Cerebellar cortex (tissue), 1 donor: Measurements from ENCODE around the gene SLITRK1.

Experiments
- DNase-seq: peaks from one replicate; pipeline ENCODE4 v3.0.0-alpha.2; 2015; ENCODE audit warnings: low spot score

The SLITRK1 gene, protein sequence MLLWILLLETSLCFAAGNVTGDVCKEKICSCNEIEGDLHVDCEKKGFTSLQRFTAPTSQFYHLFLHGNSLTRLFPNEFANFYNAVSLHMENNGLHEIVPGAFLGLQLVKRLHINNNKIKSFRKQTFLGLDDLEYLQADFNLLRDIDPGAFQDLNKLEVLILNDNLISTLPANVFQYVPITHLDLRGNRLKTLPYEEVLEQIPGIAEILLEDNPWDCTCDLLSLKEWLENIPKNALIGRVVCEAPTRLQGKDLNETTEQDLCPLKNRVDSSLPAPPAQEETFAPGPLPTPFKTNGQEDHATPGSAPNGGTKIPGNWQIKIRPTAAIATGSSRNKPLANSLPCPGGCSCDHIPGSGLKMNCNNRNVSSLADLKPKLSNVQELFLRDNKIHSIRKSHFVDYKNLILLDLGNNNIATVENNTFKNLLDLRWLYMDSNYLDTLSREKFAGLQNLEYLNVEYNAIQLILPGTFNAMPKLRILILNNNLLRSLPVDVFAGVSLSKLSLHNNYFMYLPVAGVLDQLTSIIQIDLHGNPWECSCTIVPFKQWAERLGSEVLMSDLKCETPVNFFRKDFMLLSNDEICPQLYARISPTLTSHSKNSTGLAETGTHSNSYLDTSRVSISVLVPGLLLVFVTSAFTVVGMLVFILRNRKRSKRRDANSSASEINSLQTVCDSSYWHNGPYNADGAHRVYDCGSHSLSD

DNA sequence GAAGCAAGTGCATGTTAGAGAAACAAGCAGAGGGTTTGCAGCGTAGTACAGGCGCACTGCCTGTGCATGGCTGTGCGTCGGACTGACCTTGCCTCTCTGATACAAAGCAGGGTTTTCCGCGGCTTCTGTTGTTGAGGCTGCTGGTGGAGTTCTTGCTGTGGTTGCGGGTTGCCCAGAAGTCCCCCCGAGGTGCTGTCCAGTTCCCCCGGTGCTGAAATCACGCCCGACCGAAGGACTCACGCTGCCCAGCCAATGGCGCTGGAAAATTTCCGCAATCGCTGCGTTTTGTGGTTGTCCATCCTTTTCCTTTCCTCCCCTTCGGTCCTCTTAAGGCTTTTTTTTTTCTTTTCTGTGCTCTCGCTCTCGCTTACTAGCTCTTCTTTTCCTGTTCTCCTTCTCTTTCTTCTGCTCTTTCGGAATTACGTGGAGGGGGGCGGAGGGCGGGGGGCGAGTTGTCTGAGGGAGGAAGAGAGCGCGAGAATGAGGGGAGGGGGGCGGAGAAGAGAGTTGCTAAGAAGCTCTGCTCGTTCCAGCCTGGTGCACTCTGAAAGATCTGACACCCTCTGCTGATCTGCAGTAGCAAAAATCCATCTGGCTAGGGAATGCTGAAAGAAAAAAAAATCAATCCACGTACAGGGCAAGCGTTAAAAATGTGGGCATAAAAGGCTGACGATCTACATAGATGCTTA is at the start of gene SLITRK1:
SLITRK1 (minus strand) TSS at position 558 of the 689 bp plus-strand sequence. CDS start 967 bp downstream, outside the sequence.
- DNase-seq, result peak; percentile 37

DNA sequence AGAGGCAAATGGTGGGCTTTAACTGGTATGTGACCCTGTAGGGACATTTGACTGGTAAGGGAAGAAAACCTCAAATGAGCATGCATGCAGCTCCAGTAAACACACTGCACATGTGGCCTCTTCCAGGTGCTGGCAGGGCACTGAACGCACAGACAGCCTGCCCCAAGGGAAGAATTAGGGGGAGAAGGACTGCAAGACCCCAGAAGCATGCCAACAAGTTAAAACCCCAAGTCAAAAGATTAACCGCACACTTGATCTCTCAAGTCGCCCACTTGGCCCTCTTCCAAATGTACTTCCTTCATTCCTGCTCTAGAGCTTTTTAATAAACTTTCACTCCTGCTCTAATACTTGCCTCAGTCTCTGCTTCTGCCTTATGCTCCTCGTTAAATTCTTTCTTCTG is 46.9 kb upstream of the SLITRK1 start:
- DNase-seq, result no peak

DNA sequence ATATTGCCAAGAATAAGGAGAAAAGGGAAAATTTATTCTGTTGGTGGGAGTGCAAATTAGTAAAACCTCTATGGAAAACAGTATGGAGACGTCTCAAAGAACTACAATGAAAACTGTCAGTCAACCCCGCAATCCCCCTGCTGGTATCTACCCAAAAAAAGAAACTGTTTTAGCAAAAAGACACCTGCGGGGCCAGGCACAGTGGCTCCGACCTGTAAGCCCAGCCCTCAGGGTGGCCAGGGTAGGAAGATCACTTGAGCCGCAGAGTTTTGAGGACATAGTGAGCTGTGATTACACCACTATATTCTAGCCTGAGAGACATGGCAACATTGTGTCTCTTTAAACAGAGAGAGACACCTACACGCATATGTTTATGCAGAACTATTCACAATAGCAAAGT is 37.5 kb upstream of the SLITRK1 start:
- no peak for DNase-seq

DNA sequence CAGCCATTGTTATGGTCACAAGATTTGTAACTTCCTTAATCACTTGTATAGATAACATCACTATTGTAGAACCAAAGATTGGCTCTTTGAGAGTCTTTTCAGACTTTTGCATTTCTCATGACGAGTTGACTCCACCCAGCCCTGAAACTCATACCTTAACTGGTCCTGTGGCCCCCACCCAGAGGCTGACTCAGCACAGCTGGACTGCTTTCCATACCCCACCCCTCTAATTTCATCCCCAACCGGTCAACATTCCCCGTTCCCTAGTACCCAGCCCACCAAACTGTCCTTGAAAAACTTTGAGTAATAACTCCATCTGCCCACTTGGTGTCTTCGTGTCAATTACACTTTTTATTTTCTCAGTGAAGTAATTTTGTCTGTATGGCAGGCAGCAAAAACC is 32.1 kb upstream of the SLITRK1 start:
- DNase-seq, result no peak

DNA sequence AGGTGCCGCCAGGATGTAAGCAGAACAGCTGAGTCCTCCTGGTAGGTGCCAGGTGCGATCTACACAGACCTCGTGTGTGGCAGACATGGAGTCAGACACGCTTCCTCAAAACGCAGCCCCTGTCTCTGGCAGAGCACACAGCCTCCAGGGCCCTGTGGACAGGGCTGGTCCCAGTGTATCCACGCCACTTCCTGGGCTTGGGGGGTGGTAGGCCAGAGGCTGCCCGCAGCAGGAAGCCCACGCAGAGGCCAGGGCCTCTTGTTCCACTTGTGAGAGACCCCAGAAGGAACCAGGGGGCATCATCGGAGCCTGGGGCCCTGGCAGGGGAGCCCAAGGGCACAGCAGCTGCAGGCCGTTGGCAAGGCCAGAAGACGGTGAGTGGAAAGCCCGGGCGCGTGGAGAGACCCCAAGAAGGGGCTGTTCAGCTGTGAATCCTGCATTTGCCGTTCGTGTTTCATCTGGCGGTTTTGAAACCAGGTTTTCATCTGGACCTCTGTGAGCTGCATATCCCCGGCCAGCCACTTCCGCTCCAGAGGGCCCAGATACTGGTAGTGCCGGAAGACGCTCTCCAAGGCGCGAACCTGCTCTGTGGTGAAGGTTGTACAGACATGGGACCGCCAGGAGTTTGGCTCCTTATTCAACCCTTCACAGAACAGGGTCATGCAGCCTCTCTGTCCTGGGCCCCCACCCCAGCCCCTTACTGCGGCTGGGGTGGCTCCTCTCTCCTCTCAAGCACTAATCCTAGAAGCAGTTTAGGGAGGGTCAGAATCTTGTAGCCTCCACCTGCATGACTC is 25.1 kb upstream of the SLITRK1 start:
- no peak for DNase-seq

DNA sequence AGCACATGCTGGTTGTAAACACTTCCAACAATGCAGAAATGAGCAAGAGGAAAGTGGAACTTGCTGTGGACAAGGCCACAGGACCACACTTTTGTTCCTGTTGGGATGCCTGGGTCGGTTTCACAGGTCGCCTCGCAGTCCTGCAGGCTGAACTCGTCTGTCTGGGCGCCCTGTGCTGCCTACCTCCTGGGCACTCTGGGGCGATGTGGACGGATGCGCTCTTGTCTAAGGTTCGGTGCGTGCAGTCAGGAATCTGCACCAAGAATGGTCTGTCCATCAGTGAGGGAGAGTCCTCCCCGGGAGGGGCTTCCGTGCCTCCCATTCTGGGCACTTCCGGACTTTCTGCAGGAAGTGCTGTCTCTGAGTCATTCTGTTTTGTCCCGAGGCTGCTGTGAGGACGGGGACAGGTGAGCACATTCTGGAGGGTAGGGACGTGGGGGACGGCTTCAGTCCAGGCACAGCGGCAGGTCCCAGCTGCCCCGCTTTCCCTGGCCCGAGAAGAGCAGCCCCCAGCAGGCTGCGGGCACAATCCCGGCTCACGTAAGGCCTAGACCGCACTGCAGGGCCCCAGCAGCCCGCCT is 24.1 kb upstream of the SLITRK1 start:
- DNase-seq, result no peak

DNA sequence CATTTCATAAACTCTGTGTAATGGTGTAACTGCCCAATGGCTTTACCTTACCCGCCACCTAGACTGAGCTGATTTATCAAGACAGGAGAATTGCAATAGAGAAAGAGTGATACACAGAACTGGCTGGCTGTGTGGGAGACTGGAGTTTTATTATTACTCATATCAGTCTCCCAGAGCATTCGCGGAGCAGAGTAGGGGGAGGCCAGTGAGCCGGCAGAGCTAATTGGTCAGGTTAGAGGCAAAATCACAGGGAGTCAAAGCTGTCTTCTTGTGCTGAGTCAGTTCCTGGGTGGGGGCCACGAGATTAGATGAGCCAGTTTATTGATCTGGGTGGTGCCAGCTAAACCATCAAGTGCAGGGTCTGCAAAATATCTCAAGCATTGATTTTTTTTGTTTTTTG is 23.4 kb upstream of the SLITRK1 start:
- no peak for DNase-seq

DNA sequence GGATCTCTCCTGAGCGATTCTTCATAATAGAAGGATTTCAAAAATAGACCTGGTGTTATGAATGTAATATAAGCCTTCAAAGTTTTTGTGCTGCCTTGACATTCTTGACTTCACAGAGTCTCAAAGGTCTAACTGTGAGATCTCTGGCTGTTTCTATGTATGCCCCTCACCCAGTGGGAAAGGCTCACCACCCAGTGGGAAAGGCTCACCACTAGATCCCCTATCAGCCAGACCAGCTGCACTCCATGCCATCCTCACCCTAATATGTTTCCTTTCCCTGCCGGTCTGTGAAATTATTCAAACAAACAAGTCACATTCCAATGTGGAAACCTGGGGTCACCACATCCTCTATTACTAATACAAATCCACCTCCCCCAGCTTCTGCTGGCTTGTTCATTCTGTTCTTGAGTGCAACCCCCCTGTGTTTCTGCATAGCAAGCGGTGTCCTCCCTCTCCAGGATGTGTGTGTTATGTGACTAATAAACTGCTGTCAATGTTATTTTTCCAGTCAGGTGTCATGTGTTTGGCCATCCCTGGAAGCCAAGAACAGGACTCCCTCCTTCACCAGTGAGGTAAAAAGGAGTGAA is 13.8 kb upstream of the SLITRK1 start:
- no peak for DNase-seq

DNA sequence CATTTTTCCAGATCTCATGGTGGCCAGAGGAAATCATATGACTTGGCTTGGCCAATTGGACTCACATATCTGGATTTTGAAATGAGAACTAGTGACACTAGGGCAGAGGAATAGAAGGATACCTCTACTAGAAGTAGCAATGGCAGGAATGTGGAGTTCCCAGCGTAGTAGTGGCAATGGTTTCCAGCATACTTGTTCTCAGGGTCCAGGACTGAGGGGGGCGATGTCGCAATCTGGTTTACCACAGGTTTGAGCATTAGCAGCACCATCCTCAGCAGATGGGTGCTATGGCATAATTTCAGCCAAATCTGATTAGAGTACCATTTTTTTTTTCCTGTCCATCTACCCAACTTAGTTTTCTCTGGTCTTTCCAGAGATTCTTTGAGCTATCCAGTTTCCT is 8.1 kb upstream of the SLITRK1 start:
- no peak for DNase-seq

DNA sequence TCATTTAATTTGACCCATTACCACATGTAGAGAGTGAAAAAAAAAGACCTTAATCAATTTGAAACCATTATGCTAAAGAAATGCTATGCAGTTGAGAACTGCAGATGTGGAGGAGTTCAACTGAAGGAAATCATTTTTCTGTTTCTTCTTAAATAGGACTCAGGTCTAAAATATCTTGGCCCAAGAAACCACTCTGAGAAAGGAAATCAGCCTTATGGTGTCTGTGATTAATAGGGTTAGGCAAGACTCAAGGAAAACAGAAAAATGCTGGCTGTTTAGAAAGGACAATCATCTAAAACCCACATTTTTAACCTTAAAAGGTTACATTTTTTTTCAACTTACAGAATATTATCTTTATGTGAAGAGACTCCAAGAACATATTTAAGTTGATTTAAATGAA is 1.9 kb upstream of the SLITRK1 start:
- DNase-seq, result no peak

DNA sequence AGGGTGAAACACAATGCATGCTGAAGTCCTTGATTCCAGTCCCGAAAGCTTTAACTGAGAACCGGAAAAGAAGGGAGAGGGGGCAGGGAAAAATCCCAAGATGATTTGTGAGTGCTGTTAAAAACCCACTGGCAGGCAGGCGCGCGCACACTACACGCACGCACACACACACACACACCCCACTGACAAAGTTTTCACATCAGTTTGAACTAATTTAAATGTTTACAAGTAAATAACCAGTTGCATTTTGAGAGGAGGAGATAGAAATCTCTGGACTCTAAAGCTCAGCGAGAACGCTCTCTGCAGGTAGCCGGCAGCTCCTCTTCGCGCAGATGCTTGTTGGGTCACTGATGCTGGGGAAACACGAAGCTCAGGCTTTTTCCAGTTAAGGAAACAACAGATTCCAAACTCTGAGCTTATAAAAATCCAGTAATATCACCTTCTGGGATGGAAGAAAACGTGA is 818 bp upstream of the SLITRK1 start:
- peak; percentile 19 for DNase-seq

DNA sequence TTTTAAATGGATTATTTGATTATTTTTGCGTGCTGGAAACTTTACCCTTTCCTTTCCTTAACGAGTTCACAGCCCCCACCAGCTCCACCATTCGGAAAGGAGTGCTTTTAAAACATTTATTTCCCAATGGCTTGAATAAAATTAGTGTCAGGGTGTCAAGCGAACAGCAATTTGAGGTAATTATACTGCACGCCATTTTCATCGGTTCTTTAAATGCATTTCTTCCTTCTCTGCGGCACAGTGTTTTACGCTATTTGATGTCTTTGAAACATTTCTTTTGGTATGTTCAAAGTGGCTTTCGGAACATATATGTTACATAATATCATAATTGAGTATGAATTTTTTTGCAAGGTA is 309 bp upstream of the SLITRK1 start:
- DNase-seq, result no peak

DNA sequence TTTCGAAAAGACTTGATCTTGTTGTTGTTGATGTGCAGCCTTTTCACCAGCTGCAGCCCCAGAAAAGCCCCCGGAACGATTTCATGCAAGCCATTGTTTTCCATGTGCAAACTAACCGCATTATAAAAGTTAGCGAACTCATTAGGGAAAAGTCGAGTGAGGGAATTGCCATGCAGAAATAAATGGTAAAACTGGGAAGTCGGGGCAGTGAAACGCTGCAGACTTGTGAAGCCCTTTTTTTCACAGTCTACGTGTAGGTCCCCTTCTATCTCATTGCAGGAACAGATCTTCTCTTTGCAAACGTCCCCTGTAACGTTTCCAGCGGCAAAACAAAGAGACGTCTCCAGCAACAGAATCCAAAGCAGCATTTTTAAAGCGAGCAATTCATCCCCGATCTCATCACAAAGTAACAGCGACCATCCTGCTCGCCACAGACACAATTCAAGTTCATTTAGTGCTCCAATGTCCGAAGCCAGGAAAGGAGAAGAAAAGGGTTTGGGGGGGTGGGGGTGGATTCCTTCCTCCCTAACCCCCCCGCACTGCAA is 1.1 kb downstream of the SLITRK1 start:
- DNase-seq, result no peak

DNA sequence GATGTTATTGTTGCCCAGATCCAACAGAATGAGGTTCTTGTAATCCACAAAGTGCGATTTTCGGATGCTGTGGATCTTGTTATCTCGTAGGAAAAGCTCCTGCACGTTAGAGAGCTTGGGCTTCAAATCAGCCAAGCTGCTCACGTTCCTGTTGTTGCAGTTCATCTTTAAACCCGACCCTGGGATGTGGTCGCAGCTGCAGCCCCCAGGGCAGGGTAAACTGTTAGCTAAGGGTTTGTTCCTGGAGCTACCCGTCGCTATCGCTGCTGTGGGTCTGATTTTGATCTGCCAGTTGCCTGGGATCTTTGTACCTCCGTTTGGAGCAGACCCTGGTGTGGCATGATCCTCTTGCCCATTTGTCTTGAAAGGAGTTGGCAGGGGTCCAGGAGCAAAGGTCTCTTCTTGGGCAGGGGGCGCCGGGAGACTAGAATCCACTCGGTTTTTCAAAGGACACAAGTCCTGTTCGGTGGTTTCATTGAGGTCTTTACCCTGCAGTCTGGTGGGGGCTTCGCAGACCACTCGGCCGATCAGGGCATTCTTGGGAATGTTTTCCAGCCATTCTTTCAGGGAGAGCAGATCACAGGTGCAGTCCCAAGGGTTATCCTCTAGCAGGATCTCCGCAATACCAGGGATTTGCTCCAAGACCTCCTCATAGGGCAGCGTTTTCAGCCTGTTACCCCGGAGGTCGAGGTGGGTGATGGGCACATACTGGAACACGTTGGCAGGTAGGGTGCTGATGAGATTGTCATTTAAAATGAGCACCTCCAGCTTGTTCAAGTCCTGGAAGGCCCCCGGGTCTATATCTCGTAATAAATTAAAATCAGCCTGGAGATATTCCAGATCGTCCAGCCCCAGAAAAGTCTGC is 1.8 kb downstream of the SLITRK1 start:
- no peak for DNase-seq

DNA sequence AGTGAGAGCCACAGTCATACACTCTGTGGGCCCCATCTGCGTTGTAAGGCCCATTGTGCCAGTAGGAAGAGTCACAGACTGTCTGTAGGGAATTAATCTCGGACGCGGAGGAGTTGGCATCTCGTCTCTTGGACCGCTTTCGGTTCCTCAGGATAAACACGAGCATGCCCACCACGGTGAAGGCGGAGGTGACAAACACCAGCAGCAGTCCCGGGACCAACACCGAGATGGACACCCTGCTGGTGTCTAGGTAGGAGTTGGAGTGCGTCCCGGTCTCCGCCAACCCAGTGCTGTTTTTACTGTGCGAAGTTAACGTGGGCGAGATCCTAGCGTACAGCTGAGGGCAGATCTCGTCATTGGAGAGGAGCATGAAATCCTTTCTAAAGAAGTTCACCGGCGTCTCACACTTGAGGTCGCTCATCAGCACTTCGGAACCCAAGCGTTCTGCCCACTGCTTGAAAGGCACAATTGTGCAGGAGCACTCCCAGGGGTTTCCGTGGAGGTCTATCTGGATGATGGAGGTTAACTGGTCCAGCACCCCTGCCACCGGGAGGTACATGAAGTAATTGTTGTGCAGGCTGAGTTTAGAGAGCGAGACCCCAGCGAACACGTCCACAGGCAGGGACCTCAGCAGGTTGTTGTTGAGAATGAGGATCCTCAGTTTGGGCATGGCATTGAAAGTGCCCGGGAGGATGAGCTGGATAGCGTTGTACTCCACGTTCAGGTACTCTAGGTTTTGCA is 2.7 kb downstream of the SLITRK1 start:
- DNase-seq, result peak; percentile 13

DNA sequence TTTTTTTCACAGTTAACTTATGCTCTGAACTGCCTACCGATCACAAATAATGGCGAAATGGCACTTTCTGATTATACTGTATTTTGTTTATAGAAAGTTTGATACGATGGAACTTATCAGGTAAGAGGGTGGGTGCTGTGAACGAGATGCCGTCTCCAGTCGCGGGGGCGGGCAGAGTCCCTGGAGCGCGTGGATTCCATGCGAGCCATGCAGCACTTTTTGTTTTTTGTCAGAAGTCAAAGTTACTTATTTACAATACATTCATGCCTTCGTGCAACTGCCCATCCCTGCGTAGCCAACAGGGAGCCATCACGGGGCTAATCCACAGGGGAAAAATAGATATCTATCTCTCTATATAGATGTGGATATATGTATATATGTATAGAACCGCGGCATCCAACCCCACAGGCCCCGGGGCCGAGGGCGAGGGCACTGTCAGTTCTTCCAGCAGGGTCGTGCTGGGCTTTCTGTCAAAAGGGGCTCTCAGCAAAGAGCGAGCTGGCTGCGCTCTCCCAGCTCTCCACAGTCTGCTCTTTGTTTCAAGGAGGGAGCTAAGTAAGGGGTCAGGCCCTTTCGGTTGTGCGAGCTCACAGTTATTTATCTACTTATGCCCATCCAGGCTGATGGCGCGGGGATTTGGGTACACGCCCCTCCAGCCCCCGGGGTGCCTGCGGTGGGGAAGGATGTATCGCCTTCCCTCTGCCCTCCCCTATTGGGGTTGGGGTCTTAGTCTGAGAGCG is 3.4 kb downstream of the SLITRK1 start:
- no peak for DNase-seq

DNA sequence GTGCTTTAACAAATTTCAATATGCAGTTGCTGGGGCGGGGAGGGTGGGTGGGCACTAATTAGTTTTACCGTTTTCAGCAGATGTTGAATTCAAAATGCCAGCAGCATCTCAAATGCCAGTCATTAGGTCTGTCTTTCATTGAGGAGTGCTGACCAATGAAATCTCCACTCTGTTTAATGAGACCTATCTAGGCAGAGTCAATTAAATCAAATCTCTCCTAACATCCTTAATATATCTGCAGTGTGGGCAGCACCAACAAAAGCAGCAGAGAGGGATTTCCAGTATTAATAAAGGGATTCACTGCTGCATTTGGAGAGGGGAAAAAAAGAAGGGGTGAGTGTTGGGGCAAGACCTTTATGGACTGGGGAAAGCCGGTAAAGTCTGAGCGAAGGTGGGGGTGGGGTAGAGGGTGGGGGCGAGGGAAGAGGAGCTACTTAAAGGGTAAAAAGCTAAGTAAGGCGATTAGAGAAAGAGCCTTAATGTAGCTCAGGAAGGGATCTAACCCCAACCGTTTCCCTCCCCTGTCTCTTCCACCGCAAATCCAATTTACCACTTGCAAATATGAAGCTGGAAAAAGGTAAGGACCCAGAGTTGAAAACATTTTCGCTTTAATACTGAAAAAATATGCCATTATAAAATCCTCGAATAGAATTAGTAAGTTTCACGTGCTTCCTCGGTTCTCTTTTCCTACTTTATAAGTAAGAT is 4.5 kb downstream of the SLITRK1 start:
- DNase-seq, result no peak

DNA sequence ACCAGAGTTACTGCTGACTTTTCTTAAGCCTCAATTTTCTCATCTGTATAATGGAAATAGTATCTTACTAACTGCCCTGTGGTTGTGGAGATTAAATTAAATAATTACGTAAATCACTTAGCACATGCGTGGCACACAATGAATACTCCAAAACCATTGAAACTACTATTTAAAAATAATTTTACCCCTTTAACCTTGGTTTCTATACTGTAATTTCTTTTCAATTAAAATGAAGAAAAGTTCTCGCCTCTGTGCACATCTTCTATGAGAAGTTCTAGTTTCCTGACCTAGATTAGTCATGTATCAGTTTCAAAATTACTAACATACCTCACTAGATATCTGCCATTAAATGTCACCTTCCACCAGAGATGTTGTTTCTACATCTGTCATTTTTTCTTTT is 5.7 kb downstream of the SLITRK1 start:
- DNase-seq, result no peak
